ENCODE results near the gene WDR46.
"Not testable (repeated sequence)": the region's sequence is repeated elsewhere in the genome, so short reads cannot be mapped to it uniquely, and the experiment has no call there.

DNA sequence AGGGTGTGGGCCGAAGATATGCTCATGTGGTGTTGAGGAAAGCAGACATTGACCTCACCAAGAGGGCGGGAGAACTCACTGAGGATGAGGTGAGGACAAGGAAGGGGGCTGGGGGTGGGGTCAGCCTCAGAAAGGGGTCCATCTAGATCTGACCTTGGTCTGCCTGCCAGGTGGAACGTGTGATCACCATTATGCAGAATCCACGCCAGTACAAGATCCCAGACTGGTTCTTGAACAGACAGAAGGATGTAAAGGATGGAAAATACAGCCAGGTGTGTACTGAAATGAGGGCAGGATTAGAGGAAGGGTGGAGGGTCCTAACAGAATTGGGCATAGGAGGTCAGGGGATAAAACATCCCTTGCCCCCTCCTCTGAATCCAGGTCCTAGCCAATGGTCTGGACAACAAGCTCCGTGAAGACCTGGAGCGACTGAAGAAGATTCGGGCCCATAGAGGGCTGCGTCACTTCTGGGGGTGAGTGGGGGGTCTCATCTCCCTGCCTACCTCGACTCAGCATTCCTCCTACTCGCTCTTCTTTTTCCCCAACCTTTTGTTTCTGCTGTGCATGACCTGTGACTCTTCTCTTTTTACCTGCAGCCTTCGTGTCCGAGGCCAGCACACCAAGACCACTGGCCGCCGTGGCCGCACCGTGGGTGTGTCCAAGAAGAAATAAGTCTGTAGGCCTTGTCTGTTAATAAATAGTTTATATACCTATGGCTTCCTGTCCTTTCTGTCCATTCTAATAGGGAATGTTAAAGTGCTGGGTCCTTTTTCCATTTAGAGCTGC, 13.1 kb downstream of the WDR46 start:
- not testable (repeated sequence) for TF ChIP-seq CTCF (conservative IDR thresholded peaks at IDR 0.05); EZH2 (IDR thresholded peaks at IDR 0.05; ENCODE audit: low read depth)

Data from PC-9 (cell line).